Natural killer cell (primary cell): ENCODE measurements around the gene HSH2D. TPM values are rescaled to one million over a fixed set of nuclear protein-coding genes. Genes with fewer than 3 reads are reported as not detected.
A peak's percentile ranks its signal among the peaks of the same experiment; 100 is the strongest.

Experiments
- ATAC-seq, 3 donors: fragments of 150-1000 bp in 2 of 3; fragments of 200-7000 bp in 1 of 3; cut with Tn5 transposase; 1 replicate in 1 of 3; 2 replicates in 2 of 3; pipeline ENCODE4 v1.10.0; 2021; ENCODE audit warnings: mild to moderate bottlenecking in 2 of 3, moderate library complexity in 2 of 3
- DNase-seq, 2 donors: peaks; one replicate each; pipeline versions ENCODE4 v3.0.0 to v3.0.0-alpha.2; 2013 to 2021; ENCODE audit warnings: mixed read lengths in 1 of 2
- H3K27ac ChIP-seq: one replicate; pipeline ENCODE4 v1.5.1; 2013; ENCODE audit warnings: mild to moderate bottlenecking, low read length
- H3K27me3 ChIP-seq: one replicate; pipeline ENCODE4 v1.6.1; 2013; ENCODE audit warnings: low read length; ENCODE audit not compliant: control insufficient read depth, insufficient read depth
- H3K36me3 ChIP-seq: one replicate; pipeline ENCODE4 v1.6.1; 2013; ENCODE audit warnings: low read length; ENCODE audit not compliant: control insufficient read depth, insufficient read depth
- H3K4me1 ChIP-seq: one replicate; pipeline ENCODE4 v1.6.1; 2013; ENCODE audit warnings: low read length; ENCODE audit not compliant: control insufficient read depth, insufficient read depth
- H3K4me3 ChIP-seq: one replicate; pipeline ENCODE4 v1.5.1; 2013; ENCODE audit warnings: low read length
- H3K9me3 ChIP-seq: one replicate; pipeline ENCODE4 v1.6.1; 2013; ENCODE audit warnings: low read length; ENCODE audit not compliant: control insufficient read depth, insufficient read depth
- H3K27ac Mint-ChIP-seq, 2 donors: one replicate each; pipeline ENCODE4 v1.8.0; 2022; ENCODE audit warnings: mild to moderate bottlenecking in 2 of 2, mixed read lengths in 2 of 2, moderate library complexity in 1 of 2
- H3K27me3 Mint-ChIP-seq, 2 donors: one replicate each; pipeline ENCODE4 v1.8.0; 2022; ENCODE audit warnings: low read depth in 2 of 2, mixed read lengths in 2 of 2
- H3K36me3 Mint-ChIP-seq: one replicate; pipeline ENCODE4 v1.8.0; 2022; ENCODE audit warnings: mixed read lengths
- H3K4me1 Mint-ChIP-seq, 2 donors: one replicate each; pipeline ENCODE4 v1.8.0; 2022; ENCODE audit warnings: mixed read lengths in 2 of 2
- H3K4me3 Mint-ChIP-seq: one replicate; pipeline ENCODE4 v1.8.0; 2022; ENCODE audit warnings: mild to moderate bottlenecking, moderate library complexity, mixed read lengths
- H3K9me3 Mint-ChIP-seq, 2 donors: one replicate each; pipeline ENCODE4 v1.8.0; 2022; ENCODE audit warnings: mixed read lengths in 2 of 2
- WGBS: methylation state at CpG from one replicate; pipeline ENCODE4 v1.1.7; 2013; ENCODE audit warnings: missing lambda C conversion rate; ENCODE audit not compliant: insufficient coverage; 5-methylcytosine and 5-hydroxymethylcytosine counted together
- intact Hi-C: fragments of 100-400 bp; cut with micrococcal nuclease; formaldehyde crosslinking; loops from one replicate; pipeline ENCODE4 v1.14.2; 2022
- total RNA-seq, 4 donors: library from RNA; stranded (reverse); fragments of 120-200 nt in 1 of 4; gene quantifications; one replicate each; pipeline versions ENCODE4 v1.2.3 to v1.2.4, GENCODE V29; 2013 to 2022
- TF ChIP-seq, protein P1 (sequence below): fragments of 200-600 bp; IDR thresholded peaks from one replicate; pipeline ENCODE4 v1.8.0; 2022; ENCODE audit warnings: antibody characterized with exemption

HSH2D gene
- total RNA-seq, 3 donors from 2014 or later (not counting 1 experiment from before 2014, with no cell fraction given): 203 to 319 (median 278) TPM

DNA sequence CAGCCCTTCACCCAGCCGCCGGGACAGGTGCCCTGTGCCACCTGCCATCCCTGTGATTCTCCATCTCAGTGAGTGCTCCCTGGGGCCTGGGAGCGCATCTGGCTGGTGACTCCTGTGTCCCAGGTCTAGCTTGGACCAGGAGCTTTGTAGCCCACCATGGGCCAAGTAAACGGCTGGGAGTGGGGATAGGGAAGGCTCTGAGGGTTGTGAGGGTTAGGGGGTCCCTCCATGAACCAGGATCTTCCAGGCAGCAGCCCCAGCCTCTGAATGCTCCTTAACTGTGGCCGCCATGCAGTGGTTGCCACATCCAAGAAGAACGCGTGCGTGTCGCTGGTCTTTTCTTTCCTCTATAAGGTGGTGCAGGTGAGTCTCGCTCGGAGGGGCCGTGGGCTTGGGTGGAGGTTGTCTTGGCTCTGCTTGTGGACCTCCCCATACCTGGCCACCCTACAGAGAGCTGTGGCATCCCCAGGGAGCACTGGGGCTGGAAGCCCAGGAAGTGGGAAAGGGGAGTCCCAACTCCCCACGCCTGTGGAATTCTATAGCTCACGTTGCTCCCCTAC, 62.6 kb downstream of the HSH2D start:
- peaks cover 12% of the 10 kb centered on the region for H3K36me3 Mint-ChIP-seq
- WGBS: 97% methylated on average over 14 of the region's 14 CpGs
- Histone ChIP-seq H3K9me3 (no peaks in the 10 kb centered on the region), H3K4me1 (no peaks in the 10 kb centered on the region), H3K4me3 (no peak overlapping the region), H3K27ac (no peak overlapping the region), H3K27me3 (no peaks in the 10 kb centered on the region), H3K36me3 (peaks cover 72% of the 10 kb centered on the region)
- intact Hi-C loops: no loop called here
- peaks cover 0 to 23% of the 10 kb centered on the region in 2 donors for H3K4me1 Mint-ChIP-seq
- no peaks in the 10 kb centered on the region for H3K9me3 Mint-ChIP-seq
- no peak overlapping the region for H3K27ac Mint-ChIP-seq
- ATAC-seq: no peak
- H3K4me3 Mint-ChIP-seq: no peak overlapping the region
- TF ChIP-seq, protein P1, sequence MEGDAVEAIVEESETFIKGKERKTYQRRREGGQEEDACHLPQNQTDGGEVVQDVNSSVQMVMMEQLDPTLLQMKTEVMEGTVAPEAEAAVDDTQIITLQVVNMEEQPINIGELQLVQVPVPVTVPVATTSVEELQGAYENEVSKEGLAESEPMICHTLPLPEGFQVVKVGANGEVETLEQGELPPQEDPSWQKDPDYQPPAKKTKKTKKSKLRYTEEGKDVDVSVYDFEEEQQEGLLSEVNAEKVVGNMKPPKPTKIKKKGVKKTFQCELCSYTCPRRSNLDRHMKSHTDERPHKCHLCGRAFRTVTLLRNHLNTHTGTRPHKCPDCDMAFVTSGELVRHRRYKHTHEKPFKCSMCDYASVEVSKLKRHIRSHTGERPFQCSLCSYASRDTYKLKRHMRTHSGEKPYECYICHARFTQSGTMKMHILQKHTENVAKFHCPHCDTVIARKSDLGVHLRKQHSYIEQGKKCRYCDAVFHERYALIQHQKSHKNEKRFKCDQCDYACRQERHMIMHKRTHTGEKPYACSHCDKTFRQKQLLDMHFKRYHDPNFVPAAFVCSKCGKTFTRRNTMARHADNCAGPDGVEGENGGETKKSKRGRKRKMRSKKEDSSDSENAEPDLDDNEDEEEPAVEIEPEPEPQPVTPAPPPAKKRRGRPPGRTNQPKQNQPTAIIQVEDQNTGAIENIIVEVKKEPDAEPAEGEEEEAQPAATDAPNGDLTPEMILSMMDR: no peak
- no peak for DNase-seq
- H3K27me3 Mint-ChIP-seq: no peaks in the 10 kb centered on the region

DNA sequence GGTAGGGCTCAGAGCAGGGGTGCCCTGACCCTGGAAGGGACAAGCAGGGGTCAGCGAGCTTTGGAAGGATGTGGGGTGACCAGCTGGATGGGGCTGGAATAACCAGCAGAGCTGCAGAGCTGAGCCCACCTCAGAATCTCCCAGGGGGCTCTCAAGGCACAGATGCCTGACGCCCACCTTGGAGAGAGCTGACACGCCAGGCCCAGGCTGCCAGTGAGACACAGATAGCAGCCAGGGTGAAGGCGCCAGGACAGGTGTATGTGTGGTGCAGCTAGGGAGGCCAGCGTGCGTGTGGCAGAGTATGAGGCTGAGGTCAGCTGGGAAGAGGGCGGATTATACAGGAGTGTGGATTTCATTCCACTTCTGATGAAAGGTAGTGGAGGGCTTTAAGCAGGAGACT, 63.2 kb downstream of the HSH2D start:
- 97% methylated on average over 7 of the region's 7 CpGs for WGBS
- no peak overlapping the region for H3K4me3 Mint-ChIP-seq
- H3K27ac Mint-ChIP-seq: peak overlapping the region in 1 of 2 donors; percentile 47

DNA sequence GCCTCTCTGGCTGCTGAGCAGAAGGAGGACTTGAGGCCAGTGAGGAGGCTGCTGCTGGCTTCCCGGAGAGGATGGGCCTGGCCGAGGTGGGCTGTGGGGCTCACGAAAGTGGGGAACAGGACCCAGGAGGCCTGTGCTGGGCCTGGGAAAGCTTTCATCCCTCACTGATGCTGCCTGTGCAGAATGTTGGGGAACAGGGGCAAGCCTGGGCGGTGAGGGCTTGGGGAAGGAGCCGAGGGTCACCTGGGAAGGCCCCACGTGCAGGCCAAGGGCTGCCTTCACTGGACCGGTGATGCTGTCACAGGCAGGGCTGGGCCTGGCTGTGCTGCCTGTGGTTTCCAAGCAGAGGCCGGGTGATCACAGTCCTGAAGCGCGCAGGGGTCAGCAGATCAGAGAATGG, 63.6 kb downstream of the HSH2D start:
- Histone ChIP-seq H3K36me3 (peaks cover 75% of the 10 kb centered on the region), H3K27ac (no peak overlapping the region), H3K4me3 (no peak overlapping the region), H3K4me1 (no peaks in the 10 kb centered on the region), H3K27me3 (no peaks in the 10 kb centered on the region), H3K9me3 (no peaks in the 10 kb centered on the region)
- Mint-ChIP-seq H3K9me3 (no peaks in the 10 kb centered on the region), H3K4me3 (no peak overlapping the region), H3K27me3 (no peaks in the 10 kb centered on the region), H3K36me3 (peaks cover 12% of the 10 kb centered on the region), H3K27ac (peak overlapping the region in 1 of 2 donors; percentile 47), H3K4me1 (peaks cover 3 to 21% of the 10 kb centered on the region in 2 donors)
- TF ChIP-seq, protein P1: no peak
- DNase-seq: no peak
- intact Hi-C loops: no loop called here
- 98% methylated on average over 10 of the region's 10 CpGs for WGBS
- no peak for ATAC-seq

More for the DNA sequence above, 63.2 kb downstream of the HSH2D start:
- Histone ChIP-seq H3K4me1 (no peaks in the 10 kb centered on the region), H3K27ac (no peak overlapping the region), H3K9me3 (no peaks in the 10 kb centered on the region), H3K4me3 (no peak overlapping the region), H3K27me3 (no peaks in the 10 kb centered on the region), H3K36me3 (peaks cover 73% of the 10 kb centered on the region)
- ATAC-seq (no peak), DNase-seq (no peak)
- H3K4me1 Mint-ChIP-seq: peaks cover 0 to 18% of the 10 kb centered on the region in 2 donors
- intact Hi-C loops: no loop called here
- H3K27me3 Mint-ChIP-seq: no peaks in the 10 kb centered on the region
- TF ChIP-seq, protein P1: no peak
- peaks cover 12% of the 10 kb centered on the region for H3K36me3 Mint-ChIP-seq
- no peaks in the 10 kb centered on the region for H3K9me3 Mint-ChIP-seq

DNA sequence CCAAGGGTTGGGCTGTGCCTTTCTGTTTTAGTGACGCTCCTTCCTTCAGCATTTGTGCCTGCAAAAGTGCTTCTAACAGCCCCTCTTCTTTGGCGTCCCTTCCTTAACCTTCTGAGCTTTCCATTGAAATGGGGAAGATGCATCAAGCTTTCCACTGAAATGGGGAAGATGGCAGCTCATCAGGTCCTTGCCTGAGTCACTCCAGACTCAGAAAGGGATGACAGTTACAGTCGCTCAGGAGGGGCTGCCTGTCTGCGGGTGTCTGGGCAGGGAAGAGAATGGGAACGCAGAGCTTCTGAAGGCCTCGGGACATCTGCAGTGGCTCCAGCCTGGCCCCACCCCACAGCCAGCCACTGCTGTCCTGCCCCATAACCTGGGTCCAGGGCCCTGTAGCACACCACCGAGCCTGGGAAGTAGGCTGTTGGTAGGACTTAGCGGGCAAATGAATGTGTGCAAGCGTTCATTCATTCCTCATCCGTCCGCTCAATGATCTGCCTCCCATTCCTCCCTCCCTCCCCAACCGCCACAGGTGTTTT, 64.1 kb downstream of the HSH2D start:
- peaks cover 8 to 25% of the 10 kb centered on the region in 2 donors for H3K4me1 Mint-ChIP-seq
- H3K27ac Mint-ChIP-seq: no peak overlapping the region
- H3K4me3 Mint-ChIP-seq: no peak overlapping the region
- no peaks in the 10 kb centered on the region for H3K9me3 ChIP-seq
- WGBS: 92% methylated on average over 12 of the region's 12 CpGs
- no peaks in the 10 kb centered on the region for H3K27me3 Mint-ChIP-seq
- H3K27me3 ChIP-seq: no peaks in the 10 kb centered on the region
- H3K36me3 Mint-ChIP-seq: peaks cover 16% of the 10 kb centered on the region
- intact Hi-C loops: no loop called here
- DNase-seq (no peak), ATAC-seq (no peak)
- TF ChIP-seq, protein P1: no peak
- no peaks in the 10 kb centered on the region for H3K9me3 Mint-ChIP-seq
- H3K27ac ChIP-seq: no peak overlapping the region
- peaks cover 76% of the 10 kb centered on the region for H3K36me3 ChIP-seq
- H3K4me1 ChIP-seq: no peaks in the 10 kb centered on the region
- no peak overlapping the region for H3K4me3 ChIP-seq
